CD4-positive, alpha-beta T cell treated with Interleukin-17A for 1 hour (primary cell): ENCODE data around the gene YES1.
A peak's percentile ranks its signal among the peaks of the same experiment; 100 is the strongest.

Experiments used
- DNase-seq: peaks from one replicate; pipeline ENCODE4 v3.0.0-alpha.2; 2020

The YES1 gene

DNA sequence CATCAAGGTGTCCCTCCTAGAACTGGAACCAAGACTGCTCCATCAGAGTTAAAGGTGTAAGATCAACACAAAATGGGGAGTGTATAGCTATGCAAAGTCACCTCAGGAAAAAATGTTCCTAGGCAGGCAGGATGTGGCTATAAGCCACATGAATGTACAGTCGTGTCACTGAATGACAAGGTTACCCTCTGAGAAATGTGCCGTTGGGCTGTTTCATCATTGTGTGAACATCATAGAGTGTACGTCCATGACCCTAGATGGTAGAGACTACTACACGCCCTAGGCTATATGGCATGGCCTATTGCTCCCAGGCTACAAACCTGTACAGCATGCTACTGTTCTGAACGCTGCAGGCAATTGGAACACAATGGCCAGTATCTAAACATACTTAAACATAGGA, 130.1 kb downstream of the YES1 start:
- DNase-seq, result peak; percentile 54

- no peak for DNase-seq
Observed at GRCh38 chr18:680392-680791, 131.7 kb downstream of the YES1 start.

DNA sequence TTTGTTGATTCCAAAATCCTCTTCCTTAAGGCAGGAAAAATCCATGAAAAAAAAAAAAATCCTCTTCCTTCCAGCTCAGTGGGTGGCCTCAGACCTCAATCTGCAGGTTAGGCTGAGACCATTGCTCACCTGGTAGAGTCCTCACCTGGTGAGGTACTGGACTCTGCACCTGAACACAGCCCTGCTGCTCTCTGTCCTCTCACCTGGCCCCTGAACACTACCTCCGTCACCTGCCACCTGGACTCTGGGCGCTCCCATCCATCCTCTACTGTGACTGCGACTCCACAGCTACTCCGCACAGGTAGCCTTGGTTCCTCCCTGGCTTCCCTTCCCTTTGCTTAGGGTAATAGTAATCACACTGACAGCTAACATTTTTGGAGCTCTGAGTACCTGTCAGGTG, 132.5 kb downstream of the YES1 start:
- DNase-seq, result no peak

GRCh38 chr18:678482-679182, 133.4 kb downstream of the YES1 start:
- no peak for DNase-seq

DNA sequence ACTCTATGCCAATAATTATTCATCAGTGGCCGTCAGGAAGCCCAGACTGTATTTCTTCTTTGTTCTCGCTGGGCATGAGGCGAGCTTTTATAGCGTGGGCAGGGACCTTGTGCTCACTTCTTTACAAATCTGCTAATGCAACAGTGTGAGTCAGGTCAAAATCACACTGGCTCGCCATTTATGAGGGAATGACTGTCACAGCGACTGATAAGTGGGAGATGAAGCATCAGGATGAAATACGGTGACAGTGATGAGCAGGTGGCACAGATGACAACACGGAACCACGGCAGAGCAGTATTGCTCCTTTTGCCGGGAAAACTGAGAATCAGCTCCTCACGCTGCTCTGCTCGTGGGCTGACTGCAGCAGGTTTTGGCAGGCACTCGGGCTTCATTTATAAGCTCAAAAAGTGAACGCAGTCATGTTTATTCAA, 134.1 kb downstream of the YES1 start:
- no peak for DNase-seq

DNA sequence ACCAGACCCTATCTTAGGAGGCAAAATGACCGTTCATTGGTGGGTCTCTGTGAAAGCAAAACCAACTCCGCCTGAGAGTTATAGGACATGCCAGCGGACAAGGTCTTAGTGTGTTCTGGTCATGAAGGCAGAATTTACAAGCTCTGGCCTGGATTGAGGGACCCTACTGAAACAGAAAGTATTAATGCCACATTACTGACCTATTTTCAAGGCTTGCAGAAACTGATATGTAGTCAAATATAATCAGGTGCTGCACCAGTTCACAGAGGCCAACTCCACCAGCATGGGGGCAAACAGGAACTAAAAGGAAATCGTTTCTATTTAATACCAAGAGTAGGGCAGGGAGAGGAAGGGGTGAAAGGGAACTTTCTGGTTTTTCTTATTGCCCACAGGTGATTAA, 134.9 kb downstream of the YES1 start:
- DNase-seq, result no peak

DNA sequence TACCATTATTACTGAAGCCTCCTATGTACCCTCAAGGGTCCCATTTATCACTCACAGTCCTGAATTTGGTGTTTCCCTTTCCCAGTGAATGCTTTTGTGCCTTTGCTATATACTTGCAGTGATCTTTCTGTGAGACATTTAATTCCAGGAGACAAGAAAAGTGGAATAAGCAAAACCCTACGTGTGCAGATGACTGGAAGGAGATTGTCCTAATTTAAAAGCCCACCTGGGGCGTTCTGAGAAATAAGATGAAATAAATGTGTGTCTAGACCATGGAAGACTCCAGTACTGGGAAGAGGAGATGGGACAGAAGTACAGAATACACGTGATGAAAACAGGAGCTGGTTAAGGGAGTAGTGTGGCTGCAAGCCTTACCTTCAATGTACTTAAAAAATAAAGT, 135.3 kb downstream of the YES1 start:
- DNase-seq, result no peak

DNA sequence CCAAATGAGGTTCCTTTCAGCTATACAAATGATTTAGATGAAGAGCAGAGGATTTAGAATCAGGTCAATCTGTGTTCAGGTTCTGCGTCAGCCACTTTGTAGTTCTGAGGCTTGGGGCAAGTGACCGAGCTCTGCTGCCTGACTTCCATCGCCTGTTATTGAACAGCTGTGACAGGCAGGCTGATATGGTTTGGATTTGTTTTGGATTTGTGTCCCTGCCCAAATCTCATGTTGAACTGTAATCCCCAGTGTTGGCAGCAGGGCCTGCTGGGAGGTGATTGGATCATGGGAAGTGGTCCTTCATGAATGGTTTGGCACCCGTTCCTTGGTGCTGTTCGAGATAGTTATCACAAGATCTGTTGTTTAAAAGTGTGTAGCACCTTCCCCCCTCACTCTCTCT, 136.0 kb downstream of the YES1 start:
- no peak for DNase-seq

- no peak for DNase-seq
Observed at GRCh38 chr18:675307-675706, 136.7 kb downstream of the YES1 start.

GRCh38 chr18:673769-674168, 138.3 kb downstream of the YES1 start:
- DNase-seq, result no peak

DNA sequence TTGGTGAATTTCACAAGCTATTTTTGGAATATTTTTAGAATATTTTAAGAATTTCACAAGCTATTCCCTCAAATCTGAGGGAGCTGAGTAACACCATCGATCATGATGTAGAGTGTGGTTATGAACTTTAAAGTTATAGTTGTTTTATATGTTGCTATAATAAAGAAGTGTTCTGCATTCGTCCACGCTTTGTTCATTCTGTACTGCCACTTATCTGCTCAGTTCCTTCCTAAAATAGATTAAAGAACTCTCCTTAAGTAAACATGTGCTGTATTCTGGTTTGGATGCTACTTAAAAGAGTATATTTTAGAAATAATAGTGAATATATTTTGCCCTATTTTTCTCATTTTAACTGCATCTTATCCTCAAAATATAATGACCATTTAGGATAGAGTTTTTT, 138.7 kb downstream of the YES1 start:
- DNase-seq, result no peak
